GM21447 (cell line): ENCODE results near the gene SLC7A14.

Experiments used
- ATAC-seq: cut with Tn5 transposase; IDR thresholded peaks from one replicate; pipeline ENCODE4 v1.9.1; 2021; ENCODE audit not compliant: unreplicated experiment

SLC7A14 gene

DNA sequence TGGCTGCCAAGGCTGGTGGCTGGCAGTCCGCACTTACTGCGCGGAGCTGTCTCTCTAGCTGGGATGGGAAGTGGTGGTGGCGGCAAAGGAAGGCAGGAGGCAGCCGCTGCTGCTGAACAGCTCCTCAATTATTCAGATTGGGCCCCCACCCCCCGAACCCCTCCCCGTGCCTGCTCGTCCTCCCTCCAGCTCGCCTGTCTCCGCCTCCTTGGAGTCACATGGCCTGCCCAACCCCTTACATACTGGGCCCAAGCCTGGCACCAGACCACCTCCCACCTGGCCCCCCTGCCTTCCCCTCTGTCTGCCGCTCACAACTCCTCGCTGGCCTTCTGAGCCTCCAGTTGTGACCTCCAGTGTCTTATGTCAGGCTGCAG lies at the start of gene SLC7A14:
SLC7A14 (minus strand) TSS at position 139 of the 374 bp plus-strand sequence. CDS start 59,139 bp downstream, outside the sequence.
- ATAC-seq: no peak

DNA sequence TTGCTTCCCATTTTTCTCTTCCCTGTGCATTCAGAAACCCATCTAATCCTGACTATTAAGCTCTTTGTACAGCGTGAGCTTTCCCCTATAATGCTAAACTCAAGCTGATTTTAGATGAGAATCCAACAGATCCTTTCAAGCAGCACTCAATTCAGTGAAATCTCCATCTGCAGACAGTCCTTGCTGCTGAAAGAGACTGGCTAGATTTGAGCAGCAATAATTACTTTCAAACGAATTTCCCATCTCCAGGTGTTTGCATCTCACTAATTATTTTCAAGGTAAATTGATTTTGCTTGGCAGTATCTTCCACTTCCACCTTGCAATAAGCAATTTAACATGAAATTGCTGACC lies 49.5 kb upstream of the SLC7A14 start:
- no peak for ATAC-seq

DNA sequence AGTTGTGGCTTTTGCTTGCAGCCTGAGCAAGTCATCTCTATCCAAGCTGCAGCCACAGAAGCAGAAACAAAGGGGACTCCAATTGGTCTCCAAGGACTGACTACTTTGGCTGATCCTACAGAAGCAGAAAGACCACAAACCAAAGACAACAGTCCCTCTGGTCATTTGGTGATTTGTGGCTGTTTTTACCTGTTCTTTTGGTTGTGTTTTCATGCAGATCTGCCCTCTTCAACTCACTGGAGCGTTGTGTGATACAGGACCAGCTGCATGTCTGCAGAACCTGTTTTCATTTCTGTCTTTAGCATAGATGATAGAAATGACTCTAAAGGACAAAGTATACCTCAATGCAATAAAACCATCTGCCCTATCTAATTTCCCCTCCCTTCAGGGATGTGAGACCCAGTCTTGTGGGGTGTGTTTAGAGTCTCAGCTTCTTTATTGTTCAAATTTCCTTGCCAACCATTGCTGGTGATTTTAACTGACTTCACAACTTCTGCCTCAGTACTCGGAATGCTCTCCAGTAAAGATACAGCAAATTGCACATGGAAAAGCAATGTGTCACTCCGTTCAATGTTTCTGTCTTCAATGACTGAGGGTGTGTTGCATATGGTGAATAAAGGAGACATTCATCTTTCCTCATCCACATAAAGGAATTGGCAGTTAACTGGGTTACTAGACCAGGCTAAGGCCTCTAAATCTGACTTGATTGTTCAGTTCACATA lies 48.9 kb upstream of the SLC7A14 start:
- peak; percentile 64 for ATAC-seq

DNA sequence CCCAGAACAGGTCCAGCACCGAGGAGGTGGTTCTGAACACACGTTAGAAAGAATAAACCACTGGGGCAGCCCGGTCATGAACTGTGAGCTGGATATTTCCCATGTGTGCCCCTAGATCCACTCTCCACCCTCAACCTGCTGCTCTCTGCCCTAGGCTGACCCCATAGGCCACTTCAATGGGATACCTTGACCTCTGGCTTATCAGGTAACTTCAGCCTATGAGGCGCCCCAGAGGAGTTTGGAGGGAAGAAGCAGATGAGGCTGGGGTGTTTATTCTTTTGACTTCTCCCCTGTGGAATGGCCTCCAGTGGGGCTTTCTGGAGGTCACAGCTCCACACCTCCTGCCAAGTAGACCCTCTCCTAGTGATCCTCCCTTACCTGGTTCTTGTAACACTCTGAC lies 47.7 kb upstream of the SLC7A14 start:
- ATAC-seq: no peak

DNA sequence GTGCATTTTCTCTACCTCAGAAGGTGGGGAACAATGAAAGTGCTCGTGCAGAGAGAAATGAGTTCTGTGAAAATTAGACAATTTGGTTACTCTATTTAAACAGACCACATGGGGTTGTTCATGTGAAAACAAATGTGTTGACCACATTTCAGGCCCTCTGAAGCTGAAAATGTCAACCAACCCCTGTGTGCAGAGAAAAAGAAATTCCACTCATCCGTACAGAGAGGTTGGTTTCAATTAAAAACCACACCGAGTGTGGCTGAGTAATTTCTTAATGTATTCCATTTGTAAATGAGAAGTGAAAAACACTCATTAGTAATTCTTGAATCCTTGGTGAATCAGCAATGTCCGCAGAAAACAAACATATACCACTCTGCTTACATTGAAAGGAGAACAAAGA lies 46.9 kb upstream of the SLC7A14 start:
- ATAC-seq: peak; percentile 80

DNA sequence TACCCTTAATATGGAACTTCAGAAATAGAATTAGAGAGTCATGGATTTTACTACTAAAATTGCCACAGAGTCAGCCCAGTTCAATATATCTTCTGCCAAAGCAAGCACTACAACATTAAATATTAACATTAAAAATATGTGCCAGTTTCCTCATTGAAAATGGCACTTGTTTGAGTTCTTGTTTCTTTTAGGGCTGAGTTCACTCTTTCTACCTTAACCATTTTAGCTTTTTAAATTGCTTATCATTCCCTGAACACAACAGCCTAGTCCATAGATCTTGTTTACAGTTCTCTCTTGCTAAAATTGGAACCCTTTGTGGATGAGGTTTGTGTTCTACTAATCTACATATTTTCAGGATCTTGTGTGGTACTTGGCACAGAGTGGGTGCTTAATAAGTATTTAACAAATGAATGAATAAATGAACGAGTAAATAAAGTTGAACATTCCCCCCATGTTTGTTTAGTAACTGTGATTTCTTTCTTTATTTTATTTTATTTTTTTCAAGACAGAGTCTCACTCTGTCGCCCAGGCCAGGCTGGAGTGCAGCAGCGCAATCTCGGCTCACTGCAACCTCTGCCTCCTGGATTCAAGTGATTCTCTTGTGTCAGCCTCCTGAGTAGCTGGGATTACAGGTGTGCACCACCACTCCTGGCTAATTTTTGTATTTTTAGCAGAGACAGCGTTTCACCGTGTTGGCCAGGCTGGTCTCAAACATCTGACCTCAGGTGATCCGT lies 46.0 kb upstream of the SLC7A14 start:
- ATAC-seq: no peak

DNA sequence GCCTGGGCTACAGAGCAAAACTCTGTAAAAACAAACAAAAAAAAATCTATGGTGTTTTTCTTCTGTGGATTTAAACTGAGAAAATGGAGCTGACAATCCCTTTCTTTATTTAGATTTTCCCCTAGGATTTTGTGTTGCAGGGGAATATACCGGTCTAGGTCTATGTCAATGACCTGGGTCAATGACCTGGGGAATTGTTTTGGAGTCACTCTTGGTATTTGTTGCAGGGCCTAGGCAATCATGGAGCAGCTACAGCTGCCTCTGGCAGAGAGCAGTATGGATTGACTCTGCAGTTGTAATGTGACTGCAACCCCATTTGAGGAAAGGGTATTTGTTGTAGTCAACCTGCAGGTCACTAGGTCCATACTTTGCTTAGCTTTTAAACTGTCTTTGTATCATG lies 37.6 kb upstream of the SLC7A14 start:
- no peak for ATAC-seq

DNA sequence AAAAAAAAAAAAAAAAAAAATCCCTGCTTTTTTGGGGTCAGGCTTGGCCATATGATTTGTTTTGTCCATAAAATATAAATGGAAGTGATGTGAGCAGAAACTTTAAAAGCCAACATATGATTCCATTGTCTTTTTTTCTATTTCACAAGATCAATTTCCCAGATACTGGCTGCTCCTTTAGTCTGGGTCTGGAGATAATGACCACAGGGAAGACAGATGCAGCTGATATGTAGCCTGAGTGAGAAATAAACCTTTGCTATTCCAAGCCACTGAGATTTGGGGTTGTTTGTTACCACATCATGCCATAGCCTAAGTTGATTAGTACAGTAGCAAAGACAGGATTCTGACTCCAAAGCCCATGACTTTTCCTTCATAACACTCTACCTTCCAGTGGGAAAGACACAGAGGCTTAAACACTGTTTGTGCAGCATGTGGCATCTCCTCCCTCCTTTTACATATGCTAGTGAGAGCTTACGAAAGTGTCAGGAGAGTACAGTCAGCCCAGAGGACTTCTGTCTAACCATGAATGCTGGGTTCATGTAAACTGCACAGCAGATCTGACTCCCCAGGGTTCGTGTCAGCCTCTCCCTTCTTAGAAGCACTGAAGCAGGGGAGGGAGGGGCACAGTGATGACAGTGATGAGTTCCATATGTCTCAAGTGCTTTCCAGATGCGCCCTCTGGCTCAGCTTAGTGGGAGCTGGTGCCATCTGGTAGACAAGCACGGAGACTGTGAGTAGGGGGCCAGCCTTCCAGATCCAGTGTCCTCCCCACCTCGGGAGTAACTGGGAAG lies 36.7 kb upstream of the SLC7A14 start:
- no peak for ATAC-seq

DNA sequence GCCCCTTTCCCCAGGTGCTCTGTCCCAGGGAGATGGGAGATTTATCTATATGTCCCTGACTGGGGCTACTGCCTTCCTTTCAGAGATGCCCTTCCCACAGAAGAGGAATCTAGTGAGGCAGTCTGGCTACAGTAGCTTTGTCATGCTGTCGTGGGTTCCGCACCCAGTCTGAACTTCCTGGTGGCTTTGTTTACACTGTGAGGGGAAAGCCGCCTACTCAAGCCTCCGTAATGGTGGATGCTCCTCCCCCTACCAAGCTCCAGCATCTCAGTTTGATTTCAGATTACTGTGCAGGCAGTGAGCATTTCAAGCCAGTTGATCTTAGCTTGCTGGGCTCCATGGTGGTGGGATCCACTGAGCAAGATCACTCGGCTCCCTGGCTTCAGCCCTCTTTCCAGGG lies 35.4 kb upstream of the SLC7A14 start:
- no peak for ATAC-seq

DNA sequence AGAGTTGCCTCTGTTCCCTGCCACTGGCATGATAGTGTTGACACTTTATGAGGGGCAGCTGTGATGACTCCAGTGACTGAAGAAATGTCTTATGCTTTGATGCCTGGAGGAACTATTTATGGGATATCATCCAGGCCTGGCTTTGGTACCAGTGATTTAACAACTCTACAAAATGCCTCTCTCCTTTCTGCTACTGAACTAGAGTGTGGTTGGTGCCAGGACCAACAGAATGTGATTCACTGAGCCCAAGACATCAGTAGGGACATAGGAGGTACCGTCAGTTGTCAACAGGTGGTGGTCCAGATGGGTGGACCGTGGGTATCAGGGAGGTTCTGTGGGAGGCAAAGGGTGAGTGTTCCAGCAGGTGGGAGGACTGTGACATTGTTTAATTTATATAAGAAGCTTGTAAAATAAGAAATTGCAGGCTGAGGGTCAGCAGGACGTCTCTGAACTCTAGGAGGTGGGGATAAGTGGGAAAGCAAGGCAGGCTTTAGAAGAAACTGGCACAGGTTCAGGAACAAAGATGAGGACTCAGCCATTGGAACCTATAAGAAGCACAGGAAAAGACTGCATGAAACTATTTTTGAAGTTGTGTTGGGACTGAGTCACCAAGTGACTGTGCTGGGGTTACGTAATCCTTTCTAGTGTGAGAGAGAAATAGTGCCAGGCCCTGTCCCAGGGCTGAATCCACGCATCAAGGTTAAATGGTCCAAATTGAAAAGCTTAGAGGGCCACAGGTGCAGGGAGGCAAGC lies 28.5 kb upstream of the SLC7A14 start:
- ATAC-seq: no peak

DNA sequence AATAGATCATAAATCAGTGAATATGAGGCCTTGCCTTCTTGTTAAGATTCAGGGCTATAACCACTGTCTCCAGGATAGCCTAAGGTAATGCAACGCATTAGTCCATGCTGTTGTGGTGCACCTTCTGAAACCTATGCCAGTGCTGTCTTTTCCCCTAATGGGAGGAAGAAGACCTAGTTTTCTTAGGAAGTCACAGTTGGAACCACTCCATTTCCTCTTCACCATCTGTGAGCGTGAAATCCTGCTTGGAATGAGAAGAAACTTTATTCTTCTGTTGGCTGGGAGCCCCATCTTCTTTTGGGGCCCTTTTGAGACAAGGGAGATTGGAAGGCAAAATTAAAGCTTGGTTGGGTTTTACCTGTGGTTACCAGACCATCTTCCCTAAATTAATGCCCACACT lies 25.9 kb upstream of the SLC7A14 start:
- no peak for ATAC-seq

DNA sequence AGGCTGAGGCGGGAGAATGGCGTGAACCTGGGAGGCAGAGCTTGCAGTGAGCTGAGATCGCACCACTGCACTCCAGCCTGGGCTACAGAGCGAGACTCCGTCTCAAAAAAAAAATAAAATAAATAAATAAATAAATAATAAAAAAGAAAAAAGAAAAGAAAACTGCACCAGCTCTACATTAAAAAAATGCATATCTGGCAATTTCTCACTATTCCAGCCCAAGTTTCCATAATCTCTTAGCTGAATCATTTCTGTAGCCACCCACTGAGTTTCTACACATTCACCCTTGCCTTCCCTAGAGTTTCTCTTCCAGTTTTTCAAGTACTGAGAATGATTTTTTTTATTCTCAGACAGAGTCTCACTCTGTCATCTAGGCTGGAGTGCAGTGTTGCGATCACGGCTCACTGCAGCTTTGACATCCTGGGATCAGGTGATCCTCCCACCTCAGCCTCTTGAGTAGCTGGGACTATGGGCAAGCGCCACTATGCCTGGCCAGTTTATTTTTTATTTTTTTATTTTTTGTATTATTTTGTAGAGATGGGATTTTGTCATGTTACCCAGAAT lies 24.5 kb upstream of the SLC7A14 start:
- ATAC-seq: no peak

DNA sequence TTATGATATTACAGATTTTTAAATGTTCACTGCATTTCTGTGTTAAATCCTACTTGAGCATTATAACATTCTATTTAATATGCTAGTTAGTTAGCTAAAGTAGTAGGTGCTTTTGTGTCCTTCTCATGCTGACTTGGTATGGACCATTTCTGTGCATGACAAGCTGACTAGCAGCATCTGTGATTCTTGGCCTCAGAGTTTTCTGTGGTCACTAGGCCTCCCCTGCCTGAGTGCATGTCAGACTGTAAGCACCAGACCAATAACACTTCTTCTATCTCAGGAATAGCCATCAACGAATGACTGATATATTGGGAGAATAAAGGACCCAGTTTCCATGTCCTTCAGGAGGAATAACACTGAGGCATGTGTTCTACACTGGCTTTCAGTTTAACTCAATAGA lies 22.6 kb upstream of the SLC7A14 start:
- ATAC-seq: no peak

DNA sequence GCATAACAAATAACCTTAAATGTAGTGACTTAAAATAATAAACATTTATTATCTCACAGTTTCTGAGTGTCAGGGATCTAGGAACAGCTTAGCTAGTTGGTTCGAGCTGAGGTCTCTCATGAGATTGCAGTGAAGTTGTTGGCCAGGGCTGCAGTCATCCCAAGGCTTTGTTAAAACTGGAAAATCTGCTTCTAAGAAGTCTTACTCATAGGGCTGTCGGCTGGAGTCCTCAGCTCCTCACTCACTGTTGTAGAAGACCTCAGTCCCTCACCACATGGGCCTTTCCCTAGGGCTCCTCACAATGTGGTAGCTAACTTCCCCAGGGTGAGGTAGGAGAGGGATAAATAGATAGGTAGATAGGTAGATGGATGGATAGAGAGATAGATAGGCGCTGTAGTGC lies 20.8 kb upstream of the SLC7A14 start:
- ATAC-seq: no peak

DNA sequence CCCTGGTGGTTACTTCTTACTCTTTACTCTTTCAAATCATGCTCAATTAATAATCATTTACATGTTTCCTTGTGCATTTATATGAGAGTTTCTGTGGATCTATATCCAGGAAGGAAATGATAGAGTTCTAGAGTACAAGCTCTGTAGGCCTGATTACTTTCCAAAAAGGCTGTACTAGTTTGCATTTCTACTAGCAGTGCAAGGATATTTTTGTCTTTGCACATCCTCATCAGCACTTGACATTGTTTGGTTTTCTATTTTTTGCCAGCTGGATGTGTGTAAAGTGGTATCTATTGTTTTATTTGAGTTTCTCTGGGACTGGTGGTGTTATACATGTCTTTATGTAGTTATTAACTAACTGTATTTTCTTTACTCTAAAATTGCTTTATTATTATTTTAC lies 19.6 kb upstream of the SLC7A14 start:
- ATAC-seq: no peak

DNA sequence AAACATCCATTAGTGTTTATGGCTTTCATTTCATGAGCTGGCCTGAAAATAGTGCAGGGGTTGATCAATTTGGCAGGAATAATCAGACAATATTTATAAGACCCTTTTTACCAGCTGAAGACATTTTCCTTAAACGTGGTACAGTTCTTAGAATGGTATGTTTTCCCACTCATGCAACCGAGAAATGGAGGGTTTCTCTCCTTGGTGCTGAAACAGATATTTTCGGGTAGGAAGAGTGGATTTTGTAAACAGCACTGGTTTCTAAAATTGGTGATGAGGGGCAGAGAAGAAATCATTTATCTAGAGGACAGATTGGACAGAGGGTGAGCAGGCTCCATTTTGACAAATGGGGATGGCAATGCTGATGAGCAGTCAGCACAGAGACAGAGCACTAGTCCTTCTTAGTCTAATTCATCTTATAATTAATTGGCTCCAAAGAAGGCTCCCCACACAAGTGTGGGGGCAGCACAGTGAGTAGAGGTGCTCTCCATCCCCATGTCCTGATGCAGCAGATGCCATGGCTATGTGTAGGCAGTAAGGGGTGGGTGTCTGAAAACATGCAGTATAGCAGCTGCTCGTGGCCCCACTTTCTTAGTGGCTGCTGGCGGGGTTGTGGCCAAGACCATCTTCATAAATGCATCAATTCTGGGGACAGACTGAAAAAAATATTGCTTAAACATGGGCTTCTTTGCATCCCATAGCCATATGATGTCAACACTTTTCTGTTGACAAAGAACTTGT lies 18.1 kb upstream of the SLC7A14 start:
- ATAC-seq: no peak

DNA sequence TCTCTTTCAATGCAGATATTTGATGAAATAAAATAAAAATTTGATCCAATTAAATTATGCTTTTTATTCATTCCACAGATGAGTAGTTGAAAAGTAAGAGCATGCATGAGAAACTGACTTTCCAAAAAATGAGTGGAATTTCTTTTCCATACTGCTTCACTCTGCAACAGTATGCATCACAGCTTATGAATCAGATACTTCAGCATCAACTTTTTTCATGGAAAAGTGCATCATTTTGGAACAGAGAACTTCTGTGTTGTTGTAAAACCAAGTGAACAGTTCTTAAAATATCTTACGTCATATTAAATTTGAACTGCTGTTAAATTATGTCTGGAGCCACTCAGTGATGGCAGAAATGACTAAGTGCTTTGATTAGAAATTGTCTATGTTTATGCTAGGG lies 16.7 kb upstream of the SLC7A14 start:
- ATAC-seq: no peak

DNA sequence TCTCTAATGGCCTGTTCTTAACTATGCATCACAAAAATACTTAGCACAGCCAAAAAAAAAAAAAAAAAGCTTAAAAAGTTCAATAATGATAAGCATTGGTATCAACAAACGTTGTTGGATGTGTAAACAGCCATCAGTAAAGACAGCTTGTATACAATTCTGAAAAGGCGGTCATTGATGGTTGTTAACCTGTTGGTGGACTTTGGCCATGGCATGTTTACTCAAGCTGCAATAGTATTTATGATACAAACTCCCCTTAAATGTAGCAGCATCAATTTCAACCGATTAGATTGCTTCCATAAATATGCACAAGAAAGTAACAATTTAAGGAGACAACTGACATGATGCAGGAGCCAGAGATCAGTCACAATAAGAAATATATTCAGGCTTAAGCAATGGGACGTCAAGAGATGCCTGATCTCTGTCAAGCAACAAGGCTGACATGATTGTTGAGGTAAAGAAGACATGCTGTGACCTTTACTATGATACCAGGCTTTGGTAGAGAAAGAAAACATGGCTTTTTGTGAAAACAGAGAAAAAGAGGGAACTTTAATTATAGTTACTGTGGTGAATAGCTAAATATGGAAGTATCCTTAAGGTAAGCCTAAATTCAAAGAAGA lies 14.2 kb upstream of the SLC7A14 start:
- ATAC-seq: no peak

DNA sequence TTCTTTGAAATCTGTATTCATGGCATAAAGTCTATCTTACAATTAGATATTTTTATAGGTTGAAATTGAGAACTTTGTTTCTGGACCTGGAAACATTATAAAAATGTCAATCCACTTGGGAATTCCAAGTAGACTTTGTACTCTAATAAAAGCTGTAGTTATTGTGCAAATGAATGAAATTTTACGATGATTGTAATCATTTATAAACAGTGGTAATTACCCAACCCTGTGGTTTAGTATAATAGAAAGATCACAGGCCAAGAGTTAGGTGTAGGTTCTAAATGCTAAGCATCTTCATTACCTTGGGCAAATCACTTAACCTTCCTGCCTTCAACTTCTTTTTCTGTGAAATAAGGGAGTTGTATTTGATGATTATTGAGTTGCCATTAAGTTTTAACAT lies 13.2 kb upstream of the SLC7A14 start:
- no peak for ATAC-seq

DNA sequence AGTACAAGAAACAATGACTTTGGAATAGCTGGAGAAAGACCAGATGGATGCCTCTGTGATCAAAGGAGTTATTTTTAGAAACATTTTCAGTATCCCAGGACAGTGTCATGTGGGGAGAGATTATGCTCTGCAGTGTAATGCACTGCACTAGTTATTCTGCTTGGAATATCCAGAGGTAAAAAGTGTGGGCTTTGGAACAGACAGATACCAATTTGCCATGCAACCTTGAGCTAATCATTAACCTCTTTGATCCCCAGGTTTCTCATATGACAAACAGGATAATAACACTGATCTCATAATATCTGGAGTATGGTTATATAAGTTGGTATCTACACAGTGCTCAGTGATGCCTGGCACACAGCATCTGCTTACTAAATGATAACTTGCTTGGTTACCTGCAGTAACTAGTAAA lies 12.2 kb upstream of the SLC7A14 start:
- no peak for ATAC-seq
